ENCODE measurements around the gene ALDOA.
A peak's percentile ranks its signal among the peaks of the same experiment; 100 is the strongest.

The ALDOA gene

DNA sequence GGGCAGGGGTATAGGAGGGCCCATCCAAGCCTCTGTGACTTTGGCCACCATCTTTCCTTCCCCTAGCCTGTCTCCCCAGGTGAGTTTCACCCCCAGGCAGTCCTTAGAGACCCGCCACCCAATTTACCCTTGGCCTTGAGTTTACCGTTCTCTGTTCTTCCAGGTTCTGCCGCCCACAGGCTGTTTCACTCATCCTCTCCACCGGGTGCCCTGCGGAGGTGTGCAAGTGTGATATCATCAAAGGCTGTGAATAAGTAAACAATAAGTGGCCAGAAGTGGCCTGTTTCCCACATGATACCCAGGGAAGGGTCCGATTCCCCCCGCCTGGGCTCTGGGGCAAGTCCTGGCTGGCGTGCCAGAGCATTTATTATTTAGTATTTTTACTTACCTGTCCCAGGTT is 19.4 kb upstream of the ALDOA start:
- DNase-seq = no peak

DNA sequence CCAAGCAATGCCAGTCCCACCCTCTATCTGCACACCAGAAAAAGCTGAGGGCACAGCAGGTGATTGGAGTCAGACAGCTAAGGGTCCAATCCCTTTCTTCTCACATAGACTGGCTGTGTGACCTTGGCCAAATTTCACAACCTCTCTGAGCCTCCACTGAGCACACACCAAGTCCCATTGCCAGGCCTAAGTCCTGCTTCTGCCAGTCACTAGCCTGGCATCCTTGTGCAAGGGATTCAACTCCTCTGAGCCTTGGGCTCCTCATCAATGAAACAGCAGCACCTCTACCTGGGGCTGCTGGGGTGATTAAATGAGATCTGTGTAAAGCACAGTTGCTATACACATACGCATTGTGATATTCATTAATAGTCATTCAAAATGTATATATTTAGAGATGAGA is 19.0 kb upstream of the ALDOA start:
- no peak for DNase-seq

DNA sequence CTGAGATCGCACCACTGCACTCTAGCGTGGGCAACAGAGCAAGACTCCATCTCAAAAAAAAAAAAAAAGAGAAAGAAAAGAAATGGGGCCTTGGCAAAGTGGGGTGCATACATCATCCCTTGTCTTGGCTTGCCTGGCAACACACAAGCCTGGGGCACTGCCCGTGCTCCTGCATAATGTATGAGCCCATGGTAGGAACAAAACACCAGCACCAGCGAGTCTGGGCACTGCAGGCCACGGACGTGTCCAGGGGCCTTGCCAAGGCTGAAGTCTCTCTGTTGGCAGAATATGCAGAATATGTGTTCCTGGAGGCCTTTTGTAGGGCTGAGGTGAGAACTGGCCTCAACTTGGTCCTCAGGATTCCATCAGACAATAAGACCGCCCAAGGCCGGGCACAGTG is 15.7 kb upstream of the ALDOA start:
- no peak for DNase-seq

DNA sequence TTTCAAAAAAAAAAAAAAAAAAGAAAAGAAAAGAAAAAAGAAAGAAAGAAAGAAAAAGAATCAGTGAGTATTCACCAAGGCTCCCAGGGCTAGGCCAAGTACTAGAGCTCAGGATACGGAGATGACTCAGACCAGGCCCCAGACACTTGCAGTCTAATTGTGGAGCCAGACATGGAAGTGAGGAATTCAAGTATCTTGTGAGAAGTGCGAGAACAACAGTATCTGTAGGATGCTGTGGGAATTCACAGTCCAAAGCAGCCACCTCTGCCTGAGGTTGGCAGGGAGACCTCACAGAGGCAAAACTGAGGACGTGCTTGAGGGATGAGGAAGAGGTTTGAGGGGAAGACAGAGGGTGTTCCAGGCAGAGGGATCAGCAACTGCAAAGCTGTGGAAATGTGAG is 14.0 kb upstream of the ALDOA start:
- no peak for DNase-seq

DNA sequence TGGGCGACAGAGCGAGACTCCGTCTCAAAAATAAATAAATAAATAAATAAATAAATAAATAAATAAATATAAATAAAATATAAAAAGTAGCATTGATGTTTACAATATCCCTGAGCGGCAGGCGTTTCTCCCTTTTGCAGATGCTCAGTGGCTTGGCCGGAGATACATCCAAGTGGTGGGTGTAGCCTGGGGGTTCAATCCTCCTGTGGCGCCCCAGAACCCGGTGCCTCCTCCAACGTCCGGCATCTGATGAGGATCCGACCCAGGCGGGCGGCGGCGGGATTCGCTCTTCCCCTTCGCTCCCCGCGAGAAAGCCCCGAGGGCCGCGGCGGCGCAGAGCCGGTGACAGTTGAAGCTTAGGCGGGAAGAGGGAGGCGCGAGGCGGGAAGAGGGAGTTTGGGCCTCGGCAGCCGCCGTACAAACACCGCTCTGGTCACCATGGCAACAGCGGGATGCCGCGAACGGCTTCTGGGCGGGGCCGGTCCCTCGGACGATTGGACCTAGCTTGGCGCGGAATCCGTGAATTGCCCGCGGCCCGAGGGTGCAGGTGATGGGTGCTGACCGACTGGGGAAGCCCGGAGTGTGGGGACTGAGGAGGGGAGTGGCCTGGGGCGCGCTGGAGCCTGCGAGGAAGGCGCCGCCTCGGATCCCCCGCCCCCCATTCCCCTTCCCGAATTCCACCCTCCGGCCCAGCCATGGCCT is 12.7 kb upstream of the ALDOA start:
- DNase-seq = peak; percentile 91

DNA sequence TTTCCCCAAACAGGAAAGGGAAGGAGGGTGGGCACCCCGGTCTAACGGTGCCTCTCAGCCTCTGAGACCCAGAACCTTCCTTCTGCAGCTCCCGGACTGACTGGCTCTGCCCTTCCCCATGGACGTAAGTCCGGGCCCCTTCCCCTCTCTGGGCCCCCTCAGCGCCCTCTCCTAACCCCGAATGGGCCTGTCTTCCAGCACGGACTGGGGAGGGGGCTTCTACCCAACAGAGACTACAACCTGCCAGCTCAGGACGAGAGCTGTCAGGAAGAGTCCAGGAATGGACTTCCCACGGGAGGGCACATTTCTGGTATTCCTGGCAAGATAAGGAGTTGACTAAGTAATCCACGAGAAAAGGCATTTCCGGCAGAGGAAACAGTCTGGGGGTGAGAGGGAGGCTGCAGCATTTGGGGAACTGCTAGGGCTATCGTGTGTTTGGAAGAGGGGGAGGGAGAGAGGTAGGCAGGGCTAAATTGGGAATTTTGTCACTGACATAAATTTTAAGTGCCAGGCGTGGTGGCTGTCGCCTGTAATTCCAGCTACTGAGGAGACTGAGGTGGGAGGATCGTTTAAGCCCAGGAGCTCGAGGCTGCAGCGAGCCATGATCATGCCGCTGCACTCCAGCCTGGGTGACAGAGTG is 12.1 kb upstream of the ALDOA start:
- no peak for DNase-seq

DNA sequence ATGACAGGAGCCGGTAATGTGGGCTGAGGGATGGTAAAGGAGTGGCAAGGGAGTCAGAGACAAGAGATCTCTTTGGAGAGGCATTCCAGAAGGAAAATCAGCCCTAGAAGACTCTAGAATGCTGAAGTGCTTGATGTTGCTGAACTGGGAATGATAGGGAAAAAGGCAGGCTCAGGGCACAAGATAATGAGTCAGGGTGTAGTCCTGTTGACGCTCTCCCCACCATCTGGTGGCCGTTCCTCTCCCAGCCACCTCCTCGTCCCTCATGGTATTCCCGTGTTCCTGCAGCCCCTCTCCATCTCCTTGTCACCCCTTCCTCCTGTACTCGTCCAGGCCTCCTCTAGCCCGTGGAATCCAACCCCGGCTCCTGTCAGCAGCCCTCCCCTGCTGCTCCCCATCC is 11.1 kb upstream of the ALDOA start:
- no peak for DNase-seq

DNA sequence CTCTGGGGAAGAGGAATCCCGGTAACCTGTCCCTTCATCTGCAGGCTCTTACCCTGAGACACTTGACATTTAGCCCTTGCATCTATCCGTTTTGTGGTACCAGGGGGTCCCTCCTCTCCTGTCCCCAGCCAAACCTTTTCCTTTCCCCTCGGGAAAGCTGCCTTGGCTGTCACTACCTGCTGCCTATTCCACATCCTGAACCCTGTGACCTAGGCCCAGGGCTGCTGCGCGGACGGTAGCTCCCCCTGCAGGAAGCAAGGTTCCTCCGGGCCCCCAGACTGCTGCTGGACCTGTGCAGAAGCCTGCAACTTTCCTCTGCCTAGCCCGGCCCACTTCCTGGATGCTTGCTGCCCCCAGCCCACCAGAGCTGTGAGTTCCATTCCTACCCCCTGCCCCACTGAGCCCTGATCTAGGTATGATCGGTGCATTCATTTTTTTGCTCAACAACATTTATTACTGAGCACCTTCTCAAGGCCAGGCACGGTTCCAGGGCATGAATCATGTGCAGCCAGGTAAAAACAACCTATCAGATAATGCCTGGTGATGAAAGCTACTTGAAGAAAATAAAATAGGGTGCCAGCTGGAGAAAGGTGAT is 10.5 kb upstream of the ALDOA start:
- DNase-seq = peak; percentile 35

DNA sequence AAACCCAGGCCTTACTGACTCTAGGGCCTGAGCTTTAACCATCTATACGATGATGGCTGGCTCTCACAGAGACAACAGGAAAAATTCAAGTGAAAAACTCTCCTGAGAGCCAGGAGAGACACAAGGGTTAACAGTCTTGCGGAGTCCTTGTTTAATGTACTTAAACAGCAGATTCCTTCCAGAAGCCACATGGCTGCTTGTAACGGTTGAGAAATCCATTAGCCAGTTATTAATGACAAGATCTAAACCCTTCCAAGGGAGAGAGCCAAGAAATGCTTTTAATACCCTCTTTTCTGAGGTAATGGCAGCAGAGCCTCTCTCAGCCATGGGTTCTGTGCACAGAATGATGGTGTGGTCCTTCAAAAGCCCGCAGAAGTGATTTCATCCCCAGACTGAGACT is 5.2 kb upstream of the ALDOA start:
- DNase-seq = no peak

DNA sequence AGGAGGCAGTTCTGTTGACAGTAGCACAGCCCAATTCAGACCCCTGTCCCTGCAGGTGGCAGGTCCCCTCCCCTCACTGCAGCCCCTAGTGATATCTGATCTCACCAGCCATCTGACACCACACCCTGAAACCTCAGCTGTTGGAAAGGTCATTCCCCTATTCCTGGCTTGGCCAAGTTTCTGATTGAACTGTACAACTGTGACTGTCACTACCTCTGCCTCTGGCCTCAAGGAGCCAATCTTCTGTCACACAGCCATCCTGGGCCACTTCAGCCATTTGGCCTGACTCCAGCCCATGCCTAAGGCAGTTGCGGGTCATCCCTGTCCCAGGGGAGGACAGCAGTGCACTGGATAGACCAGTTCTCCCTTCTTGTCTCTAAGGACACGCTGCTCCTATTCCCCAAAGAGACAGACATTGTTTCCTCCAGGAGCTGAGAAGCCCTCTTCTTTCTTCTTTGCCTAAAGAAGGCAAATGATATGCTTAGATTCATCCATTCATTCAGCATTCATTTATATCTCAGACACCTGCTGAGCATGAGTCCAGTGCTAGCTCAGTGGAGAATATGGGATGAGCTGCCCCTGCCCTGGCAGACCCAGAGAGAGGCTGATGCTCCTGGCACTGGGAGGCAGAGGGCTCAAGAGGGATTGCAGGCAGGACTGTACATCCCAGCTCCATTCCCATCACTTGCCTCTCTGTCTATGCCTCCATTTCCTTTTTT is 4.6 kb upstream of the ALDOA start:
- DNase-seq = no peak

DNA sequence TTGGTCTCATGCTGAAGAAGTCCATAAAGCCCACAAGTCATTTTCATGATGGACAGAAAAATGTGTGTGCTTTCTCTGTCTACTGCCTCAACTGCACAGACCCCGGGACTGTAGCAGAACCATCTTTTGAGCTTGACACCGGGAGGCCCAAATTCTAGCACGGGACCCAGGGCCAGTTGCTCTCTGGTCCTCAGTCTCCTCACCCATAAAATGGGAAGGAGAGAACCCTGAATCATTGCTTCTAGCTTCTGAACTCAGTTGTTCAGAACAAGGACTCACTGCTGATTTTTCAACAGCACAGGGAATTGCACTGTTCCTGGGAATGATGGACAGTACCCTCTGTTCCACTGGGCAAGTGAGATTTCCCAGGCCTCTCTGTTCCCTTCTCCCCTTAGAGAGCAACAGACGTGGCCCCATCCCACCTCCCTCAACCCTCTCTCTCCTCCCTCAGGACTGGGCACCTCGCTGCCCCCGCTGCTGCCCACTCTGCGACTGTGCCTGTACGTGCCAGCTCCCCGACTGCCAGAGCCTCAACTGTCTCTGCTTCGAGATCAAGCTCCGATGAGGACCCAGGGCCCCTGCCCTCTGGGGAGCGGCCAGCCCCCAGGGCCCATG is 2.2 kb upstream of the ALDOA start:
- no peak for DNase-seq

DNA sequence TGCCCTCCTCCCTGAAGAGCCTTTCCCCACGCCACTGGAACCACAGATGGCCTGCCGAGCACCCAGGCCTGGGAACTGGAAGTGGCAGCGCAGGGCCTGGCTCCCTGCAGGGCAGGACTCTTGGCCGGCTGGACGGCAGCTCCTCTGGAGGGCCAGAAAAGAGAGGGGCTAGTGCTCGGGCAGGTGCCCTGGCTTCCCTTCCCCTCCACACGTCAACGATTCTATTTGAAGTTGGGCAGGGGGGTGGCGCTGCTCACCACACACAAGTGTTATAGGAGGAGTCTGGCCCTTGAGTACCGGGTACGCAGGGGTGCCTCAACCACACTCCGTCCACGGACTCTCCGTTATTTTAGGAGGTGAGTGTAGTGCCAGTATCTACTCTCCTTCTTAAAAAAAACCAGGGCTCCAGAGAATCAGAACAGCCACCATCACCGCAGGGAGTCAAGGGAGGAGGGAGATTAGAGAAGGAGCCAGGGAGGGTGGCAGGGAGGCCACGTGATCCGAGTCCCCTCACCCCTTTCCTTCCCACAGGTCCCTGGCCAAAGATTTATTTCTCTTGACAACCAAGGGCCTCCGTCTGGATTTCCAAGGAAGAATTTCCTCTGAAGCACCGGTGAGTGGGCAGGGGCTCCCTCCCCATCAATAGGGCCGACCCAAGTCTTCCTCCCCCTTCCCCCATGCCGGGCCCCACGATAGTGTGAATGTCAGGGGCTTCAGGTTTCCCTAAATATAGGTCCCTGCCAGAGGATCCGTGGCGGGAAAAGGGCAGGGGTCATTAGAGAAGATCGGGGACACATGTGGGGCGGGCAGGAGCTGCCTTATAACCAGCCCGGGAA is 1.4 kb upstream of the ALDOA start:
- peak; percentile 68 for DNase-seq

DNA sequence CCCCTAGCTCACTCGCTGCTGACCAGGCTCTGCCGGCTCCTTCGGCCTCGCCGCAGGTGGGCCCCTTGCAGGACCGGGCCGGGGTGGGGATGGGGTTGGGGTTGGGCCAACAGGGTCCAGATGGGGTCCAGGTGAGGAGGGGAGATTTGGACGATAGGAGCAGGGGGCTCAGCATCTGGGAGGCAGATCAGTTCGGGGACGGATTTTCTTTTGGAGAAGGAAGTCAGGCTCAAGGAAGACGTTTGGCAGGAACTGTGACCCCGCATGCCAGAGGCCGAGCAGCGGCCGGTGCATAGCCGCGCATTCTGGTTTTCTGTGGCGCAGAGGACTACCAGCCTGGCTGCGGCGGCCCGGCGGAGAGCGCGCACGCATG is 845 bp upstream of the ALDOA start:
- peak; percentile 64 for DNase-seq

DNA sequence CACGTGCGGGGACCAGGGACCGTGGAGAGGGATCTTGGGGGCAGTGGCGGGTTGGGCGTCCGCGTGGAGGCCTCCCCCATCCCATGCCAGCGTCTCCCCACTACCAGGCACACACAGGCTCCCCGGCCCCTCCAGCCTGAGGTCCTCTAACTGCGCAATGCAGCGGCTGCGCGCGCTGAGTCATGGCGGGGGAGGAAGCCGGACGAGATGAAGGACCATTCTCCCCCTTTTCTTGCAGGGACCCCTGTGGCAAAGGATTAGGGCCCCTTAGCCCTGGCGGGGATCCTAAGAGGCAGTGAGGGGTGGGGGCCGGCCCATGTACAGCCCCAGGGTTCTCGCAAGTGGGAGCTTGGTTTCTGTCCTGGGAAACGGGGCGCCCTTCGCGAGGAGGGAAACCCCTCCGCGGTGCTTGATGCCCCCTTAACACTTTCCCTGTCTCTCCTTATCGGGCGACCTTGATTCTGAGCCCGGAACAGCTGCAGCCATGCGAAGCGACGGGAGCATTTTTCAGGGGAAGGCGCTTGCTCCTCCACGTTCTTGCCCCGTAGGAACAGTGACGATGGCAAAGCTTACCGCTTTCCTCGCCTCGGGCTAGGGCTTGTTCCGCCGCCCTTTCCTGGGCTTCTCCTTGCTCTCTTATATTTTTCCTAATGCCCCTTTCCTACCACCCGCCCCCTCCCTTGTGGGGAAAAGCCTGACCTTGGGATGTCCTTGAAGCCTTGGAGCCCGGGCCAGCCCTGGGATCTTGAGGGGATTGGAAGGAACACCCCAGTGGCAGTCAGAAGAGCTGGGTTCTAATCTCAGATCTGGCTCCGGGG is 592 bp downstream of the ALDOA start:
- DNase-seq = no peak

DNA sequence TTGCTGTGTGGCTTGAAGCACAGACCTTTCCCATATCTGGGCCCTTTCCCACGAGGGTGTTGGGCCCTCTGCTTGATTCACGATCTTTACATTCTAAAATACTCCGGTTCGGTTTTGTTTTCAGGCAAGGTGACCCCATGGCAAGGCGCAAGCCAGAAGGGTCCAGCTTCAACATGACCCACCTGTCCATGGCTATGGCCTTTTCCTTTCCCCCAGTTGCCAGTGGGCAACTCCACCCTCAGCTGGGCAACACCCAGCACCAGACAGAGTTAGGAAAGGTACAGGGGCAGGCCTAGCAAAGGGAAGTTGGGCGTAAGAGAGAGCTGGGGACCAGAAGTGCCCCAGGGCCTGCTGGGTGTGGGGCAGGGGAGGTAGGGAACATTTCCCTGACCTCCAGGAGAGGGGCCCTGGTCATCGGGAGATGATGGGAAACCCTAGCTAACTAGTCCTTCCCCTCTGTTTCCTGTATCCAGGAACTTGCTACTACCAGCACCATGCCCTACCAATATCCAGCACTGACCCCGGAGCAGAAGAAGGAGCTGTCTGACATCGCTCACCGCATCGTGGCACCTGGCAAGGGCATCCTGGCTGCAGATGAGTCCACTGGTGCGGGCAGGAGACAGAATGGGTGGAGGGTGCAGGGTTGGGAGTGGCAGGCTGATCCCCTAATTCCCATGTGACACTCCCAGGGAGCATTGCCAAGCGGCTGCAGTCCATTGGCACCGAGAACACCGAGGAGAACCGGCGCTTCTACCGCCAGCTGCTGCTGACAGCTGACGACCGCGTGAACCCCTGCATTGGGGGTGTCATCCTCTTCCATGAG is 1.4 kb downstream of the ALDOA start:
- DNase-seq = no peak

DNA sequence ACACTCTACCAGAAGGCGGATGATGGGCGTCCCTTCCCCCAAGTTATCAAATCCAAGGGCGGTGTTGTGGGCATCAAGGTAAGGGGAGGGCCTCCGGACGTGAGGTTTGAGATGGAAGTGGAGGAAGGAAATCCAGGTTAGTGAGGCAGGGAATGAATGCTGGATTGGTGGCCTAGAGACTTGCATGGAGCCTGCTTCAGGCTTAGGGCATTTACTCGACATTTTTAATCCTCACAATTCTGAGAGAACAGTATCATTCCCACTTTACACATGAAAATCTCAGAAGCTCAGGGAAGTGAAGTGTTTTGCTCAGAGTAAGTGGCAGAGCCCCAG is 2.0 kb downstream of the ALDOA start:
- no peak for DNase-seq

DNA sequence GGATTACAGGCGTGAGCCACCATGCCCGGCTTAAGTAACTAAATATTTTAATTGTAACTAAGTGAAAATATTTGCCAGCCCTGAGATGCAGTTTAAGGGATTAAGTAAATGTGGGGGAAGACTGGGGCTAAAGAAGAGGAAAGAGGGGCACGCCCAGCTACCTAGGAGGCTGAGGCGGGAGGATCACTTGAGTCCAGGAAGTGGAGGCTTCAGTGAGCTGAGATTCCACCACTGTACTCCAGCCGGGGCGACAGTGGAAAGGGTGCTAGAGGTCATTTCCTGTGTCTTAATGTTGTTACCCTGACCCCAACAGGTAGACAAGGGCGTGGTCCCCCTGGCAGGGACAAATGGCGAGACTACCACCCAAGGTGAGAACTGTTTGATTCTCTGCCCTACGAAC is 2.8 kb downstream of the ALDOA start:
- DNase-seq = no peak

DNA sequence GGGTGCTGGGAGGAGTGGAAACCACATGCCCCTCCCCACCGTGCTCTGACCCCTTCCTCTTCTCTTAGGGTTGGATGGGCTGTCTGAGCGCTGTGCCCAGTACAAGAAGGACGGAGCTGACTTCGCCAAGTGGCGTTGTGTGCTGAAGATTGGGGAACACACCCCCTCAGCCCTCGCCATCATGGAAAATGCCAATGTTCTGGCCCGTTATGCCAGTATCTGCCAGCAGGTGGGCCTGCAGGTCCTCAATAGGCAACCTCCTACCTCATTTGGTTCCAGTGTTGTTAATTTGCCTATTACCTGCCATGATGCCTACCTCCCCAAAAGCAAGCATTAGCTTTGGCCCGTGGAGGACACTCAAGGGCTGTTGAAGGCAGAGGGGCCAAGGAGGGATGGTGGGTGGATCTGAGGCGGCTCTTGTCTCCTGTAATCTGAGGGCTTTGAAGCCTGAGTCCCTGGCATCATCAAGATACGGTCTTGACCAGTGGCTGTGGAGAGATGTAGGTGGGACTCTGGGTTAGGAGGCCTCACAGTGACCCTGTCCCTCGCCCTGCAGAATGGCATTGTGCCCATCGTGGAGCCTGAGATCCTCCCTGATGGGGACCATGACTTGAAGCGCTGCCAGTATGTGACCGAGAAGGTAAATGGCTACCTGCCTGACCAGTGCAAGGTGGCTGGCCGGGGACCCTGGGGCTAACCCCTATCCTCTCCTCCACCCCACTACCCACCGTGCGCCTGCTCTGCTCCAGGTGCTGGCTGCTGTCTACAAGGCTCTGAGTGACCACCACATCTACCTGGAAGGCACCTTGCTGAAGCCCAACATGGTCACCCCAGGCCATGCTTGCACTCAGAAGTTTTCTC is 3.4 kb downstream of the ALDOA start:
- DNase-seq = no peak

DNA sequence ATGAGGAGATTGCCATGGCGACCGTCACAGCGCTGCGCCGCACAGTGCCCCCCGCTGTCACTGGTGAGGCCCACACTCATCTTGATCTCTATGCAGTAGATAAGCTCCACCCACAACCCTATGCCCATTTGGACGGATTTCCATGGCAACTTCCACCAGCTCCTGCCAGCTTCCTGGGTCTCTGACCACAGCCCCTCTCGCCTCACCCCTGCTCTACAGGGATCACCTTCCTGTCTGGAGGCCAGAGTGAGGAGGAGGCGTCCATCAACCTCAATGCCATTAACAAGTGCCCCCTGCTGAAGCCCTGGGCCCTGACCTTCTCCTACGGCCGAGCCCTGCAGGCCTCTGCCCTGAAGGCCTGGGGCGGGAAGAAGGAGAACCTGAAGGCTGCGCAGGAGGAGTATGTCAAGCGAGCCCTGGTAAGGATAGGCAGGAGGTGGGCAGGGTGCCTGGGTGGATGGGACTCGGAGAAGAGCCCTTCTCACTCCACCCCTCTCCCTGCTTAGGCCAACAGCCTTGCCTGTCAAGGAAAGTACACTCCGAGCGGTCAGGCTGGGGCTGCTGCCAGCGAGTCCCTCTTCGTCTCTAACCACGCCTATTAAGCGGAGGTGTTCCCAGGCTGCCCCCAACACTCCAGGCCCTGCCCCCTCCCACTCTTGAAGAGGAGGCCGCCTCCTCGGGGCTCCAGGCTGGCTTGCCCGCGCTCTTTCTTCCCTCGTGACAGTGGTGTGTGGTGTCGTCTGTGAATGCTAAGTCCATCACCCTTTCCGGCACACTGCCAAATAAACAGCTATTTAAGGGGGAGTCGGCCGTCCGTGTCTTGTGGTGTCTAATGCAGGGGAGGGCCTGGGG is 4.3 kb downstream of the ALDOA start:
- no peak for DNase-seq

Data from NK-92 treated with Interleukin-12 subunit alpha and Interleukin-12 subunit beta, amount 100 ng/mL, for 24 hours (cell line).